Vagina (tissue), 2 donors: ENCODE measurements around the gene NT5DC1.

Experiments used
- CTCF ChIP-seq, 3 experiments: fragments of 450-650 bp in 2 of 3; fragments of 200-600 bp in 1 of 3; sonication (generic) in 1 of 3; IDR thresholded peaks; one replicate each; pipeline ENCODE4 v1.5.1; 2017 to 2019; ENCODE audit warnings: antibody characterized with exemption in 3 of 3, mild to moderate bottlenecking in 2 of 3, moderate library complexity in 2 of 3
- POLR2A ChIP-seq, 2 donors: fragments of 450-650 bp; IDR thresholded peaks; one replicate each; pipeline ENCODE4 v1.6.1; 2017; ENCODE audit warnings: antibody characterized with exemption in 2 of 2, mild to moderate bottlenecking in 2 of 2, moderate library complexity in 2 of 2
- POLR2AphosphoS5 ChIP-seq, 2 donors: sonication (generic); formaldehyde crosslinking; IDR thresholded peaks; one replicate each; pipeline ENCODE4 v1.9.0; 2017; ENCODE audit warnings: antibody characterized with exemption in 2 of 2, mild to moderate bottlenecking in 2 of 2, low read depth in 1 of 2; ENCODE audit not compliant: insufficient read depth in 1 of 2

GRCh38 chr6:116144605-116145004 is 44.0 kb downstream of the NT5DC1 start:
- TF ChIP-seq CTCF (IDR thresholded peaks at IDR 0.05) (no peak), POLR2A (IDR thresholded peaks at IDR 0.05) (no peak), POLR2AphosphoS5 (IDR thresholded peaks at IDR 0.05; ENCODE audit: insufficient read depth in 1 of 2, low read depth in 1 of 2) (no peak)
